NCI-H69 (cell line): ENCODE measurements around the gene CNOT2.
"Not testable (repeated sequence)": the region's sequence is repeated elsewhere in the genome, so short reads cannot be mapped to it uniquely, and the experiment has no call there.

Source experiments
- DNase-seq: peaks from one replicate; lab custom pipeline; 2025; lab: John Stamatoyannopoulos, UW

Gene CNOT2

DNA sequence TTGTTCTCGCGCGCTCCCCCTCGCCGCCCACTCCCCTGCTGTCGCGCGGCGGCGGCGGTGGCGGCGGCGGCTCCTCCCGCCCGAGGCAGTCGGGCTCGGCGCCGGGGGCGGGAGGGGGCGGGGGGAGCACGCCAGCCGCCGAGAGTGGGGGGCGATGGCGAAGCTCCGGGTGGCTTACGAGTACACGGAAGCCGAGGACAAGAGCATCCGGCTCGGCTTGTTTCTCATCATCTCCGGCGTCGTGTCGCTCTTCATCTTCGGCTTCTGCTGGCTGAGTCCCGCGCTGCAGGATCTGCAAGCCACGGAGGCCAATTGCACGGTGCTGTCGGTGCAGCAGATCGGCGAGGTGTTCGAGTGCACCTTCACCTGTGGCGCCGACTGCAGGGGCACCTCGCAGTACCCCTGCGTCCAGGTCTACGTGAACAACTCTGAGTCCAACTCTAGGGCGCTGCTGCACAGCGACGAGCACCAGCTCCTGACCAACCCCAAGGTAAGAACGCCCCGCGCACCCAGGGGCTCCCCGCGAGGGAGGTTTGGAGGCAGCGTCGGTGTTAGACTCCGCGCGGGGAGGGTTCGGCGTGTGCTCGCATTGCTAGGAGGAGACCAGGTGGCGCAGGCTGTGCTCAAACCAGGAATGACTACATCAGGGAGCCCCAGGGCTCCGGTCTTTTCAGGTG is 123.5 kb downstream of the CNOT2 start:
- peak; percentile 81 for DNase-seq

- peak; percentile 51 for DNase-seq
Observed at GRCh38 chr12:70367258-70368141, 124.3 kb downstream of the CNOT2 start.

DNA sequence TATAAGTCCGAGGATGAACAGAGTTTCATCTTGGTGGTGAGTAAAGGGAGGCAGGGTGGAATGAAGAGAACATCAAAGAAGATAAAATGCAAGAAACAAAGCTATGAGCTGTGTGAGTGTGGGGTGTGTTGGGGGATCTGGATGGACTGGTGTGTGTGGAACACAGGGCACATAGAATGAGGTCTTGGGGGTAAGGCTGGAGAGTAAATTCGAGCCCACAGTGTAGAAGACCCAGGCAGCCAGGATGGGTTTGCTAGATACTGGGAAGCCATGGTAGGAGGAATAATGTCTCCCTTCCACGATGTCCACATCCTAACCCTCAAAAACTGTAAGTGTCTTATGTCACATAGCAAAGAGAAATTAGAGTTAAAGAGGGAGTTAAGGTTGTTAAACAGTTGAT is 129.6 kb downstream of the CNOT2 start:
- no peak for DNase-seq

DNA sequence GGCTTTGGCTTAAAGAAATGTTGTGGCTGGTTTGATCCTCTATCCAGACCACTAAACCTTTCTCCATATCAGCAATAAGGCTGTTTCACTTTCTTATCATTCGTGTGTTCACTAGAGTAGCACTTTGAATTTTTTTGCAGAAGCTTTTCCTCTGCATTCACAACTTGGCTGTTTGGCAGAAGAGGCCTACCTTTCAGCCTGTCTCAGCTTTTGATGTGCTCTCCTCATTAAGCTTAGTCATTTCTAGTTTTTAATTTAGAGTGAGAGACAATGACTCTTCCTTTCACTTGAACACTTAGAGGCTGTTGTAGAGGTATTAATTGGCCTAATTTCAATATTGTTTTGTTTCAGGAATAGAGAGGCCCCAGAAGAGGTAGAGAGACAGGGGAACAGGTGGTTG is 136.6 kb downstream of the CNOT2 start:
- DNase-seq, result no peak

DNA sequence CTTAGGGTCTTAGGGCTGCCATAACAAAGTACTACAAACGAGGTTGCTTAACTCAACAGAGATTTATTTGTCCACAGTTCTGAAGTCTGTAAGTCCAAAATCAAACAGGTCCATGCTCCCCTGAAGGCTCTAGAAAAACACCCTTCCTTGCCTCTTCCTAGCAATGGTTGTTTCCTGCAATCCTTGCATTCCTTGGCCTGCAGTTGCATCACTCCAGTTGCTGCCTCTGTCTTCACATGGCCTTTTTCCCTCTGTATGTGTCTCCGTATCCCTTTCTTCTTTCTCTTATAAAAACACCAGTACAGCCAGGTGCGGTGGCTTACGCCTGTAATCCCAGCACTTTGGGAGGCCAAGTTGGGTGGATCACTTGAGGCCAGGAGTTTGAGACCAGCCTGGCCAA is 140.3 kb downstream of the CNOT2 start:
- DNase-seq, result no peak

GRCh38 chr12:70383886-70384285 is 140.7 kb downstream of the CNOT2 start:
- DNase-seq, result no peak

GRCh38 chr12:70386771-70387170 is 143.5 kb downstream of the CNOT2 start:
- DNase-seq, result no peak

DNA sequence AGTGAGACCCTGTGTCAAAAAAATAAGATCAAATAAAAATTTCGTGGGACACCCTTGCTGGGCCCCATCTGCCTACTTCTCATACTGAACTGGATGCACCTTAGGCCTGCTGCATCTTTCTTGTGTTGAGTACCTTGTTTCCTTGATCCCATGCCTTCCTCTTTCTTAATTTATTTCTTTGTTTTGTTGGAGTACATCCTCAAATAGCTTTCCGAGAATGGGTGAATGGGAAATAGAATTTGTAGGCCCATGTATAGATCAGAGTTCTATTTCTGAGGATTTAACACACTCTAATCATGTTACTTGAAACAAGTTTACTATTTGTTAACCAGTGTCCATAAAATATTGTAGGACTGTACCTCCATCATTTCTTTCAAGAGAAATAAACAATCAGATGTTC is 146.4 kb downstream of the CNOT2 start:
- DNase-seq, result no peak

DNA sequence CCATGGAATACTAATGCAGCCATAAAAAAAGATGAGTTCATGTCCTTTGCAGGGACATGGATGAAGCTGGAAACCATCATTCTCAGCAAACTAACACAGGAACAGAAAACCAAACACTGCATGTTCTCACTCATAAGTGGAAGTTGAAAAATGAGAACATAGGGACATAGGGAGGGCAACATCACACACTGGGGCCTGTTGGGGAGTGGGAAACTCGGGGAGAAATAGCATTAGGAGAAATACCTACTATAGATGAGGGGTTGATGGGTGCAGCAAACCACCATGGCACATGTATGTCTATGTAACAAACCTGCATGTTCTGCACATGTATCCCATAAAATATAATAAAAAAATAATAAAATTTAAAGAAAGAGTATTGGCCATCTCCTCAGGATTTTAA is 149.4 kb downstream of the CNOT2 start:
- DNase-seq, result not testable (repeated sequence)

GRCh38 chr12:70393787-70394499 is 150.7 kb downstream of the CNOT2 start:
- DNase-seq, result no peak

GRCh38 chr12:70398002-70398401 is 154.8 kb downstream of the CNOT2 start:
- DNase-seq, result no peak

- DNase-seq, result no peak
Observed at GRCh38 chr12:70398862-70399261, 155.6 kb downstream of the CNOT2 start.

- no peak for DNase-seq
Observed at GRCh38 chr12:70399311-70399710, 156.1 kb downstream of the CNOT2 start.

- DNase-seq, result peak; percentile 45
Observed at GRCh38 chr12:70400124-70400523, 156.9 kb downstream of the CNOT2 start.

GRCh38 chr12:70402597-70402996 is 159.4 kb downstream of the CNOT2 start:
- DNase-seq, result no peak

- DNase-seq, result no peak
Observed at GRCh38 chr12:70403826-70404225, 160.6 kb downstream of the CNOT2 start.
